KMS-11 (cell line): Measurements from ENCODE around the gene CDH2.

Experiments
- H2AFZ ChIP-seq: fragments of 200-600 bp; sonication (generic); 2 replicates; pipeline ENCODE4 v1.6.1; 2016; ENCODE audit warnings: antibody characterized with exemption, mixed run types, low read depth
- H3K27ac ChIP-seq: fragments of 200-600 bp; sonication (generic); 2 replicates; pipeline ENCODE4 v1.6.1; 2016; ENCODE audit warnings: mild to moderate bottlenecking, mixed run types
- H3K27me3 ChIP-seq: fragments of 200-600 bp; sonication (generic); 2 replicates; pipeline ENCODE4 v1.6.1; 2017; ENCODE audit warnings: mild to moderate bottlenecking, low read depth, mixed run types, moderate library complexity; ENCODE audit not compliant: insufficient read depth
- H3K36me3 ChIP-seq: fragments of 200-600 bp; sonication (generic); 2 replicates; pipeline ENCODE4 v1.6.1; 2017; ENCODE audit warnings: mild to moderate bottlenecking, mixed run types; ENCODE audit not compliant: insufficient read depth
- H3K4me1 ChIP-seq: fragments of 200-600 bp; sonication (generic); 2 replicates; pipeline ENCODE4 v1.6.1; 2016; ENCODE audit warnings: mild to moderate bottlenecking, low read depth, mixed run types; ENCODE audit not compliant: poor library complexity, severe bottlenecking
- H3K4me2 ChIP-seq: fragments of 200-600 bp; sonication (generic); 2 replicates; pipeline ENCODE4 v1.7.0; 2016; ENCODE audit warnings: mild to moderate bottlenecking, mixed run types
- H3K4me3 ChIP-seq: fragments of 200-600 bp; sonication (generic); IDR thresholded peaks from 2 replicates; pipeline ENCODE4 v1.6.1; 2017; ENCODE audit warnings: low read depth, low read length, mixed read lengths; ENCODE audit not compliant: insufficient read depth
- H3K79me2 ChIP-seq: fragments of 200-600 bp; sonication (generic); 2 replicates; pipeline ENCODE4 v1.6.1; 2016; ENCODE audit warnings: low read depth, mixed run types; ENCODE audit not compliant: insufficient read depth
- H3K9ac ChIP-seq: fragments of 200-600 bp; sonication (generic); 2 replicates; pipeline ENCODE4 v1.6.1; 2016; ENCODE audit warnings: mild to moderate bottlenecking, mixed run types
- H4K20me1 ChIP-seq: fragments of 200-600 bp; sonication (generic); 2 replicates; pipeline ENCODE4 v1.6.1; 2016; ENCODE audit warnings: mild to moderate bottlenecking, mixed run types; ENCODE audit not compliant: insufficient read depth
- TF ChIP-seq, protein P1 (sequence below): fragments of 200-600 bp; sonication (generic); conservative IDR thresholded peaks from 2 replicates; pipeline ENCODE4 v1.6.1; 2017; ENCODE audit warnings: low read depth, mild to moderate bottlenecking, antibody characterized with exemption, low read length, moderate library complexity, mixed read lengths

CDH2 gene

DNA sequence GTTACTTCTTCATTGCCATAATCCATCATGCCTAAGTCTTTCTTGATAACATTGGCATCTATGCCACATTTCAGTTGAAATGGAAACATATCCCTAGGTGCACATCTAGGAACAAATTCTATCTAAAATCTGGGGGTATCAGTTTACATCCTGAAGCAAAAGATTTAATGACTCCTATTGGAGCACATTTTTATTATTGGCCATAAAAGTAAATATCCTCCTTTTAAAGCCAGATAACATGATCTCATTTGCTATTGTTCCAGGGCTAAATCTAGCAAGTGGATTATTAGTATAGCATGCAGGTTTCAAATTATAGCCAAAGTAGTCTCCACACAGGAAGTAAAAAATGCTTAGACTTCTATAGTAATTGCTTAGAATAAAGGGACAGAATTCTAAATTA, 193.2 kb downstream of the CDH2 start:
- no peak overlapping the region for H3K27ac ChIP-seq
- no peaks in the 10 kb centered on the region for H3K4me1 ChIP-seq
- H2AFZ ChIP-seq: no peak overlapping the region
- H3K4me2 ChIP-seq: no peak overlapping the region
- no peaks in the 10 kb centered on the region for H3K36me3 ChIP-seq
- TF ChIP-seq, protein P1, sequence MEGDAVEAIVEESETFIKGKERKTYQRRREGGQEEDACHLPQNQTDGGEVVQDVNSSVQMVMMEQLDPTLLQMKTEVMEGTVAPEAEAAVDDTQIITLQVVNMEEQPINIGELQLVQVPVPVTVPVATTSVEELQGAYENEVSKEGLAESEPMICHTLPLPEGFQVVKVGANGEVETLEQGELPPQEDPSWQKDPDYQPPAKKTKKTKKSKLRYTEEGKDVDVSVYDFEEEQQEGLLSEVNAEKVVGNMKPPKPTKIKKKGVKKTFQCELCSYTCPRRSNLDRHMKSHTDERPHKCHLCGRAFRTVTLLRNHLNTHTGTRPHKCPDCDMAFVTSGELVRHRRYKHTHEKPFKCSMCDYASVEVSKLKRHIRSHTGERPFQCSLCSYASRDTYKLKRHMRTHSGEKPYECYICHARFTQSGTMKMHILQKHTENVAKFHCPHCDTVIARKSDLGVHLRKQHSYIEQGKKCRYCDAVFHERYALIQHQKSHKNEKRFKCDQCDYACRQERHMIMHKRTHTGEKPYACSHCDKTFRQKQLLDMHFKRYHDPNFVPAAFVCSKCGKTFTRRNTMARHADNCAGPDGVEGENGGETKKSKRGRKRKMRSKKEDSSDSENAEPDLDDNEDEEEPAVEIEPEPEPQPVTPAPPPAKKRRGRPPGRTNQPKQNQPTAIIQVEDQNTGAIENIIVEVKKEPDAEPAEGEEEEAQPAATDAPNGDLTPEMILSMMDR: no peak
- no peak overlapping the region for H3K4me3 ChIP-seq
- H4K20me1 ChIP-seq: no peaks in the 10 kb centered on the region
- no peaks in the 10 kb centered on the region for H3K79me2 ChIP-seq
- H3K27me3 ChIP-seq: no peaks in the 10 kb centered on the region
- H3K9ac ChIP-seq: no peak overlapping the region

DNA sequence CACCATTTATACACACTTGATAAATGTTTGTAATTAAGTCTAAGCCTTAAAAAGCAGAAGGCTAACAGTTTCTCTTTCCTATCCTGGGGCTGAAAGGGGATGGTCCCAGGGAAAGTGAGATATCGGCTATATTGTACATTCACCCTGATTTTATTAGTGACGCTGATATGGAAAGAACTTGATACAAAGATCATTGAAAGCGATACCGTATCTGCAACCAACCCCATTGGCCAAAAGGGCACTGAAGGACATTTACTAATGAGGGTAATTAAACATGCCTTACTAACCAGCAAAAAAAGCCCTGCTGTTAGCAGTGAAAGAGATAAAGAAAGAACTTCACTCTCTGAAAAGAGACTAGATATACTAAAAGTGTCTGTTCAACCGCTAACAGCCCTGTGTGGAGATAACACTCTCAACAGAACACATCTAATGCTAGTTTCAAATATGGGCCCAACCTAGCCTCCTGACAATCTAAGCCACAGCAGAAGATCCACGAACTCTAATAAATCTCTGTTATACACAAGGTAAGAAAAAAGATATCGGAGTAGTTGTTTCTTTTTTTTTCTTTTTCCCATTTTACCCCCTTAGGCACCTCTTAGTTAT, 200.0 kb downstream of the CDH2 start:
- no peak overlapping the region for H2AFZ ChIP-seq
- no peak overlapping the region for H3K4me3 ChIP-seq
- no peaks in the 10 kb centered on the region for H3K4me1 ChIP-seq
- TF ChIP-seq, protein P1: no peak
- no peaks in the 10 kb centered on the region for H3K79me2 ChIP-seq
- H3K9ac ChIP-seq: no peak overlapping the region
- H3K27me3 ChIP-seq: no peaks in the 10 kb centered on the region
- no peaks in the 10 kb centered on the region for H4K20me1 ChIP-seq
- no peak overlapping the region for H3K27ac ChIP-seq
- H3K4me2 ChIP-seq: no peak overlapping the region
- H3K36me3 ChIP-seq: no peaks in the 10 kb centered on the region

DNA sequence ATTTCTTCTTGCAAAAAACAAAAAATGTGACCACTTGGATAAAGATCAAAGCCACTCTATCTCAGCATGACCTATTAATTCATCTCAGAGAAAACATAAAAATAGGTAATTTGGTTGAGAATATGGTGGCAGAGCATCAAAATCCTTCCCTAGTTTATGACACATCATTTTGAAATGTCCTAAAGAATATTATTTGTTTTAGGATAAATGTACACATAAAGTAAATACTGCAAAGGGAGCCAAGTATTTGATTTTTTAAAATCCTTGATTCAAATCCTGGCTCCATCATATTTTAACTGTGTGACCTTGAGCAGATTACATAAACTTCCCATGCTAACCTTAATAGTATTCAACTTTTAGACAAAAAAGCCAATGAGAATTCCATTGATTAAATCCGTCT, 206.6 kb downstream of the CDH2 start:
- Histone ChIP-seq H4K20me1 (no peaks in the 10 kb centered on the region), H3K36me3 (no peaks in the 10 kb centered on the region), H3K27ac (no peak overlapping the region), H3K4me1 (peaks cover 8% of the 10 kb centered on the region), H3K9ac (no peak overlapping the region), H3K79me2 (no peaks in the 10 kb centered on the region), H3K4me3 (no peak overlapping the region), H2AFZ (no peak overlapping the region), H3K27me3 (no peaks in the 10 kb centered on the region), H3K4me2 (no peak overlapping the region)
- TF ChIP-seq, protein P1: no peak

DNA sequence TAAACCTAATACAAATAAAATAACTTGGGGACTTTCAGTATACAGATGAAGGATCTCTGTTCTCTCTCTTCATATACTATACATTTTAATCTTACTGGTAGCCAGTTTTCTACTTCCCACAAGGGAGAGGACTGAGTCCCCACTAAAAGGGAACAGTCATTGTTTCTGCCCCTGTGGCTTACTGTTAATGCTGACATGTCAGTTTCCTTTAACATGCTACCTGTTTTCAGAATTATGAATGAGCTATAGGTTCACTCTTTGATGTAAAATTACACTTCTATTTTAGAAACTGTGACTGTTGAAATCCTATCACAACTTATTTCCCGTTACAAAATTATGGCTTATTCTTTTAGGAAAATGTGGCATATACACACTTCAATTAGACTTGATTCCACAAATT, 207.7 kb downstream of the CDH2 start:
- H3K9ac ChIP-seq: no peak overlapping the region
- H3K27ac ChIP-seq: no peak overlapping the region
- no peaks in the 10 kb centered on the region for H3K36me3 ChIP-seq
- H3K4me3 ChIP-seq: no peak overlapping the region
- TF ChIP-seq, protein P1: no peak
- no peaks in the 10 kb centered on the region for H3K27me3 ChIP-seq
- H2AFZ ChIP-seq: no peak overlapping the region
- no peaks in the 10 kb centered on the region for H4K20me1 ChIP-seq
- peaks cover 8% of the 10 kb centered on the region for H3K4me1 ChIP-seq
- H3K4me2 ChIP-seq: no peak overlapping the region
- H3K79me2 ChIP-seq: no peaks in the 10 kb centered on the region
